ENCODE data around the gene GNAL.
"Not testable (repeated sequence)": the region's sequence is repeated elsewhere in the genome, so short reads cannot be mapped to it uniquely, and the experiment has no call there.

Gene GNAL

DNA sequence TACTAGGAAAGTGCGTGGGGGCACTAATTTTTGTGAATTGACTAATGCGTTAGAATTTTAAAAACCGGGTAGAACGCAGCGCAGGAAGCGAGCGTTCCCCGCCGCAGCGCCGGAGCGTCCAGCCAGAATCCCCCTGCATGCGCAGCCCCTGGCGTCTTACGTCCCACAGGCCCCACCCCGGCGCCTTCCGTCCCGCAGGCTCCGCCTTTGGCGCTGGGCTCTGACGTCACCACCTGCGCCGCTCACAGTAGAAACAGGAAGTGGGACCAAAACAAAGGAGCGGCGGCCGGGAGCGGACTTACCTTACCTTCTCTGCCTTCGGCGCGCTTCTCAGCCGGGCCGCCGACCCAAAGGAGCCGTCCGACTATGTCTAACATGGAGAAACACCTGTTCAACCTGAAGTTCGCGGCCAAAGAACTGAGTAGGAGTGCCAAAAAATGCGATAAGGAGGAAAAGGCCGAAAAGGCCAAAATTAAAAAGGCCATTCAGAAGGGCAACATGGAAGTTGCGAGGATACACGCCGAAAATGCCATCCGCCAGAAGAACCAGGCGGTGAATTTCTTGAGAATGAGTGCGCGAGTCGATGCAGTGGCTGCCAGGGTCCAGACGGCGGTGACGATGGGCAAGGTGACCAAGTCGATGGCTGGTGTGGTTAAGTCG is 162.2 kb downstream of the GNAL start, which contains the start of gene CHMP1B:
Gene CHMP1B, plus strand, starts transcription at position 268 of the 660 bp plus-strand sequence. Its CDS starts 99 bp downstream, at position 367.
- DNase-seq: peak; percentile 92 to 97 (median 96)

DNA sequence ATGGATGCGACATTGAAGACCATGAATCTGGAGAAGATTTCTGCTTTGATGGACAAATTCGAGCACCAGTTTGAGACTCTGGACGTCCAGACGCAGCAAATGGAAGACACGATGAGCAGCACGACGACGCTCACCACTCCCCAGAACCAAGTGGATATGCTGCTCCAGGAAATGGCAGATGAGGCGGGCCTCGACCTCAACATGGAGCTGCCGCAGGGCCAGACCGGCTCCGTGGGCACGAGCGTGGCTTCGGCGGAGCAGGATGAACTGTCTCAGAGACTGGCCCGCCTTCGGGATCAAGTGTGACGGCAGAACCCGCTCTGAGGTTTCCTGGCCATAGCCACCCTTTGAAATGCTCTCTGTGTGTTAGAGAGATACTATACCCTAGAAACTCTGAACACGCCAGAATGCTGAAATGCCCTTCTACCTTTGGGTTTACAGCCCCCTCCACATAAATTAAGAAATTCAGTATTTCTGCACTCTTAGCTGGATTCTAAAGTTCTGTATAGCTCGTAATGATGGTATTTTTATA is 162.8 kb downstream of the GNAL start:
- DNase-seq: peak in 4 of 5 experiments; percentile 21 to 74 (median 53)

DNA sequence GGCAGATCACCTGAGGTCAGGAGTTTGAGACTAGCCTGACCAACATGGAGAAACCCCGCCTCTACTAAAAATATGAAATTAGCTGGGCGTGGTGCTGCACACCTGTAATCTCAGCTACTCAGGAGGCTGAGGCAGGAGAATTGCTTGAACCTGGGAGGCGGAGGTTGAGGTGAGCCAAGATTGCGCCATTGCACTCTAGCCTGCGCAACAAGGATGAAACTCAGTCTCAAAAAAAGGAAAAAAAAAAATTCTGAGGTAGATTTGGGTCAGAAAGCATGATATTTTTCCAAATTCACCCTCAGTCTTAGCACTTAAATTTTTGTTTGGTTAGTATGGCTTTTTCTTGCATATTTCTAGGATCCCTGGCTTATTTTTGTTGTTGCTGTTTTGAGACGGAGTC is 165.5 kb downstream of the GNAL start:
- DNase-seq: not testable (repeated sequence)

DNA sequence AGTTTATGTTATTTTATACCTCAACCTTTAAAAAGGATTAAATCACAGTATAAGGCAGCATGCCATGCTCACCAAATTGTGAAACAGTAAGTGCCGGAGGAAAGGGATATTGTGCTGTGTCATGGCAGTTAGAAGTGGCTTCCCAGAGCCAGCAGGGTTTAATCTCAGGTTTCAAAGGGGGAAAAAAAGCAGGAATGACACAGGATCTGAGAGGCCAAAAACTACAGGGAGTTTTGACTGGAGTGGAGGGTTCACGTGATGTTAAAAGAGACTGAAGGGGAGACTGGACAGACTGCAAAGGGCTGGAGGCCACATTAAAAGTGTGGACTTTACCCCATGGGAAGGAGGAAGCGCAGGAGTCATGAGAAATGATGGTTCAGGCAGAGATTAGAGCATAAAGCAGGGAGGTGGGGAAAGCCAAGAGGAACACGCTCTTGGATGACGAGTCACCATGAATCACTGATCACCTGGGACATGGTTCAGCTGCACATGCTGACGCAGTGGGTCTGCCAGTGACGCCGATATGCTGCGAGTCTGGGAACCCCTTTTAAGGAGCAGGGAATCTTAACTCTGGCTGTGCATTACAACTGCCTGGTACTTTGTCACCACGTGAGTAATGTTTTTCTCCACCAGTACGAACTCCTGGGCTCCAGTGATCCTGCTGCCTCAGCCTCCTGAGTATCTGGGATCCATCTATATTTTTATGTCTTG is 168.3 kb downstream of the GNAL start:
- DNase-seq: no peak

DNA sequence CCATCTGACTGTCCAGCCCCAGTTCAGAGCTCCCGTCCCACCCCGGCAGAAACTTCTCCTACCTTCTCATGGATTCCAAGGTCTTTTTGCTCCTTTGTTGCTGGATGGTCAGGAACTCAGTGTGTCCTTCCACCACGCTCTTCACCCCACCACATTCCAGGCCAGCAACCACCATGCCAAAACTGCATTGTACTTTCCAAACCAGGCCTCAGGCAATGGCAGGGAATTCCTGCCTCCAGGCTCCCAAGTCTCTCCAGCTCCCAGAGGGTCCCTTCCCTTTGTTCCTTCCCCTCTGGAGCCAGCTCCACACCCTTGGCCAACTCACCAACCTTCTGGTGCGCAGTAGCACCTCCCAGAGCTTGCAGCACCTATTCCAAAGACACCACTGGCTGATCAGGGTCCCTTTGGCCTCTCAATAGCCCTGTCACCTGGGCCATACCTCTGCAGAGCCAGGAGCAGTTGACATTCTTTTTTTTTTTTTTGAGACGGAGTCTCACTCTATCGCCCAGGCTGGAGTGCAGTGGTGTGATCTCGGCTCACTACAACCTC is 170.3 kb downstream of the GNAL start:
- DNase-seq: no peak

DNA sequence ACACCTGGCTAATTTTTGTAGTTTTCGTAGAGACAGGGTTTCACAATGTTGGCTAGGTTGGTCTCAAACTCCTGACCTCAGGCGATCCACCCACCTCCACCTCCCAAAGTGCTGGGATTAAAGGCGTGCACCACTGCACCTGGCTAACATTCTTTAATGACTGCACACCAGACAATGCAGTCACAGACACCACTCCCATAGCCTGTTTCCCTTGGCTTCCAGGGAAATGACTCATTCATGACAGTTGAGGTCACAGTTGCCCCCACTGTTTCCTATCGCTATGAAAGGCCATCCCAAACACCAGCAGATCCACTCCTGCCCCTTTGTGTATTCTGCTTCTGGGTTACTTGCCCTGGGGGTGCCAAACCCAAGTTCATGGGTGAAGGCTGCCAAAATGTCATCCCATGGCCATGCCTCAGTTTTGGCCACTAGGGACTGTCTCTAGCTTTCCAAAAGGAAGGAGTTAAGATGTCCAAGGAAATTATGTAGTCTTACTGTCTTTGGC is 170.9 kb downstream of the GNAL start:
- peak in 1 of 5 experiments; percentile 8 for DNase-seq

DNA sequence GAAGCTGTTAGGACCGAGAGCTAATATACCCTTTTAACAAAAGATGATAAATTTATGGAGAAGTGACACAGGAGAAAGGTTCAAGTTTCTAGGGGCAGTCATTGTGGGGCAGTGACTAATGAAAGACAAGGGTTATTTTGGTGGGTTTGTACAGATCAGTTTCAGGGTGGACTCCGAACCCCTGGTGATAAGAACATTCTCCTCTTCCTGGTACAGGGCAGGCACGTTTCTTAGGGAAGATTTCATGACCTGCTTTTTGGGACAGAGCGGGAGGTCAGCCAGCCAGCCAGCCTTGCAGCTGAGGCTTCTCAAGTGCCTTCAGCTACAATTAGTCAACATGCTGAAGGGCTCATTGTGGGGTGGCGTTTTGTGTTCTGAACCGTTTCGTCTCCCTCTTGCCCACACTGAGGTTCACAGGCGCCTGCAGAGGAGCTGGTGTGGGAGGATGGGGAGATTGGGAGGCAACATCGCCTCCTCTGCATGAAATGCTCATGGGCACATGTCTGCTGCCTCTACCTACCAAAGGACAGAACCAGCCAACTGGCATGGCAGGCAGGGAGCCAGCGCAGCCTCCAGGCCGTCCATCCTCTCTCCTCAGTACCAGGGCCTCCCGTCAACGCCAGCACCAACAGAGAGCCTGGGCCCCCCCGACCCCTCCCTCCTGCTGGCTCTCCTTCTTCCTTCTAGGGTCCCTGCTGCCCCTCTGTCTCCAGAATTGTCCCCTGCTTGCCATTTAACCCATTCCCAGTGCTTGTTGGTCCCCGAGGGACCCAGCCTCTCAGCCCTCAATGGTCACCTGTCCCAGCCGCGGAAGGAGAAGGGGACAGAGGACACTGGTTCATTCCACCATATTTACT is 171.8 kb downstream of the GNAL start:
- no peak for DNase-seq

DNA sequence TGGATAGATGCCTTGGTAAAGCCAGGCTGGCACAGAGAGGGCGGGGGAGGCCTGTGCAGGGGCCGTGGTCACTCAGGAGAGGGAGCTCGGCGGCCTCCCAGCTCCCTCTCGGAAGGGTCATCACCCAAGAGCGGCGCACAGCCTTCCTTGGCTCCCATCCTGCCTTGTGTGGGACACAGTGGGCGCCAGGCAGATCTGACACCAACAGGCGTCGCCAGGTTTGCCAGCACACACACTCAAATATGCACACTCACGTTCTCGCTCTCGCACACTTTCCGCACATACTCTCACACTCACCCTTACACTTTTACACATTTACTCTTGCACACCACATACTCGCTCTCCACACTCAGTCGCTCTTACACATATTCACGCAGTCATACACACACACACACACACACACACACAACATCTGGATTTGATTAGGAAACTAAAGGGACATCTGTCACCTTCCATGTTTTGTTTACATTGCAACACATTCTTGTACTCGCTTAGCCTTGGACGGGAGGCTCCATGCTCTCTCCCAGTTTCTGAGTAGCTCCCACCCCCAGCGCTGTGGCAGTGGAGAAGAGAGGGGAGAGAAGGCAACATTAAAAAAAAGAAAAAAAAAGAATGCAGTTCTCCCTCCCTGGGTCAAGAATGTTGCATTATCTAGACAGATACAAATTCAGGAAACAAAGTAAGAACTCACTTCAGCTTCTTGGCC is 172.7 kb downstream of the GNAL start:
- DNase-seq: no peak

DNA sequence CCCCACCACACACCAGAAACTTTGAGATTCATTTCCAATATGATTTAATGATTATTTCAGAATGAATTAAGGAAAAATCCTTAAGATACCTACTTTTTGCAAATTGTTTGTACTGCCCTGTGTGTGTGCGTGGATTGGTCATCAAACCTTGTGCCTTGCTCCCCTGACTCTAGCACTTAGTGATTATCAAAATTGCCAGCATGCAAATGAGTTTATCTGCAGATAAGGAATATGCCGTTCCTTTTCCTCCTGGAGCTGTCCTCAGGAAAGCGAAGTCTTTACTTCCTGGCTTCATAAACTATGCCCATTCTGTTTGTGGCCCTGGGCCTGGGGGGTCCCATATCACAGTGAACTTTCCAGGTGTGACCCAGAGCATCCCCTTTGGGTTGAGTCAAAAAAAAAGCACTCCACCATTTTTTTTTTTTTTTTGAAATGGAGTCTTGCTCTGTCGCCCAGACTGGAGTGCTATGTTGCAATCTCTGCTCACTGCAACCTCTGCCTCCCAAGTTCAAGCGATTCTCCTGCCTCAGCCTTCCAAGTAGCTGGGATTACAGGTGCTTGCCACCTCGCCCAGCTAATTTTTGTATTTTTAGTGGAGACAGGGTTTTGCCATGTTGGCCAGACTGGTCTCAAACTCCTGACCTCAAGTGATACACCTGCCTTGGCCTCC is 173.5 kb downstream of the GNAL start:
- no peak for DNase-seq

DNA sequence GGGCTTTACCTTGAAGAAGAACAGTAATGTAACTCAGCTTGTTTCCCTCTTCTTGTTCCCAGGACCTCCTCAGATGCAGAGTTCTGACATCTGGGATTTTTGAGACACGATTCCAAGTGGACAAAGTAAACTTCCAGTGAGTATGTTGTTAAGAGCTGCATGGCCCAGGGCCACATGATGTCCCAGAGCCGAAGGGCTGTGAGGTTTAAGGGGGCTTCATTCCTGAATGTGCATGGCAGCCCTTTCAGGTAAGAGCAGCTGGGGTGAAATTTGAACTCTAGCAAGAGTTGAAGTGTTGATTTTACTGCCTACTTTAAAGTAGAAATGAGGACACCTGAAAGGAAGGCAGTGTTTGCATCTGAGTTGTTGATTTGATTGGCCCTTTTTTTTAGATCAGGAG is 175.4 kb downstream of the GNAL start:
- DNase-seq: no peak

DNA sequence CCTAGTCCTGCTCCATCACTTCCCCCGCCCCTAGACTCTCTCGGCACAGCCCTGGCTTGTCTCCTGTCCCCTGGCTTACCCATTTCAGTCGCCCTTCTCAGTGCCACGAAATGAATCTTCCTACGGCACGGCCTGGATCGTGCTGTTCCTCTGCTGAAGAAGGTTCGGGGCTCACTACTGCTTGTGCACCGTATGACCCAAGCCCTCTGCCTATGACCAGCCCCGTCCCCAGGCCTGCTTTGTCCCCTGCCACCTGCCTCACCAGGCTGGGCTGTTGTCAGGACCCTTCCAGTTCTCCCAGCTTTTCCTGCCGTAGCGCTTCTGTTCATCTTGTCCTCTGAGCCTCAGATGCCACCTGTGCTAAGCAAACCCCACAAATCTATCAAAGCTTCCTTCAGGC is 176.0 kb downstream of the GNAL start:
- DNase-seq: no peak

DNA sequence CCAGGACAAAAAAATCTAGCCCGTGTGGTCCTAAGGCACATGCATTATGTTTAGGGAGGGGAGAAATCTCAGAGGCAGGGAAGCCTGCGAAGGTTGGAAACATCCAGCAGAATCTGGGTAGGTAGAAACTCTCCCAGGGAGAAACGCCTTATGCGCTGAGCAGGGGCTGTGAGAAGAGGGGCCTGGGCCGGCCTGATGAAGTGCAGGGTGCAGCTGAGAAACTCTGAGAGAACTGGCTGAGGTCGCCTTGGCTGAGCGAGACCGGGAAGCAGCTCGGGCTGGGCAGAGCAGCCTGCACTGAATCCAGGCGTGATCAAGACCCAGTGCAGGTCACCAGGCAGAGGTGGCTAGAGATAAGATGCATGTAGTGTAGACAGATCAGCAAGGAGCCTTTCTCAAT is 177.3 kb downstream of the GNAL start:
- no peak for DNase-seq

DNA sequence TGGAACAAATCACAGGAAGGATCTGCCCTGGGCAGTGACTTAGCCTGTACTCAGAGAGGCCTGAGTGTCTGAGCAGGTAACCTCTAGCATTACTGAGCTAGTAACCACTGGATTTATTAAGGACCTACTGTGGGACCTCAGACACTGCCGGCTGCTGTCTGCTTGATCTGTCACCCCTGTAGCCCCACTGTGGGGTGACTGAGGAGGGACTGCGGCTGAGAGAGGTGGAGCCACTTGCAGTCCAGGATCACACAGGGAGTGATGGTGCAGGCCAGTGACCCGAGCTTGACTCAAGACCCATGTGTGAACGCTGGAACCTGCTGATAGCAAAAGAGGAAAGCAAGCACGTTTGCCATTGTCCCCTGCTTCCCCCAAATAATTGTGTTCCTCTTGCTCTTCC is 177.7 kb downstream of the GNAL start:
- no peak for DNase-seq

DNA sequence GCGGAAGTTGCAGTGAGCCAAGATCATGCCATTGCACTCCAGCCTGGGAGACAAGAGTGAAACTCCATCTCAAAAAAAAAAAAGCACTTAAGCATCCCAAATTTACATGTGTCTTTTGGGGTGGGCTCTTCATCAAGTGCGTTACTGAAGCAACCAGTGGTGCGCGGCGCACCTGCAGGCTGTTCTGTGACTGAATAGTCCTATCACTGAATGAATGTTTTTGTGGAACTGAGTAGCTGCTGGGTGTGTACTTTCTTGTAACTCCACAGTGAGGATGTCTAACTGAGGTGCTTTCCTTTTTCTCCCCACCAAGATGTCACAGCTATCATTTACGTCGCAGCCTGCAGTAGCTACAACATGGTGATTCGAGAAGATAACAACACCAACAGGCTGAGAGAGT is 179.2 kb downstream of the GNAL start:
- no peak for DNase-seq

DNA sequence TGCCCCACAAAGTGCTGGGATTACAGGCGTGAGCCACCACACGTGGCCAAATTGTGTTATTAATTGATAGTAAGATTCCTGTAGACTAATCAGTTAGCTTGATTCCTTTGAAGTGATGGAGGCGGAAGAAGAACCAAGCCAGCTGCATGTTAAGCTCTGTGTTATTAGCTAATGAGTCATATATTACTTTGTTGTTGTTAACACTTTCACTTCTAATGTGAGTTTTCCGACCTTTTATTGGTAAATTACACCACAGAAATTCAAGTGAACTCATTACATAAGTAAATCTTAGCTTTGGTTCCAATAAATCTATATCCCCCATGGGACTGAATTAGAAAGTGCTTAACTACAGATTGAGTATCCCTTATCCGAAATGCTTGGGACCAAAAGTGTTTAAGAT is 182.4 kb downstream of the GNAL start:
- DNase-seq: peak in 1 of 5 experiments; percentile 53

DNA sequence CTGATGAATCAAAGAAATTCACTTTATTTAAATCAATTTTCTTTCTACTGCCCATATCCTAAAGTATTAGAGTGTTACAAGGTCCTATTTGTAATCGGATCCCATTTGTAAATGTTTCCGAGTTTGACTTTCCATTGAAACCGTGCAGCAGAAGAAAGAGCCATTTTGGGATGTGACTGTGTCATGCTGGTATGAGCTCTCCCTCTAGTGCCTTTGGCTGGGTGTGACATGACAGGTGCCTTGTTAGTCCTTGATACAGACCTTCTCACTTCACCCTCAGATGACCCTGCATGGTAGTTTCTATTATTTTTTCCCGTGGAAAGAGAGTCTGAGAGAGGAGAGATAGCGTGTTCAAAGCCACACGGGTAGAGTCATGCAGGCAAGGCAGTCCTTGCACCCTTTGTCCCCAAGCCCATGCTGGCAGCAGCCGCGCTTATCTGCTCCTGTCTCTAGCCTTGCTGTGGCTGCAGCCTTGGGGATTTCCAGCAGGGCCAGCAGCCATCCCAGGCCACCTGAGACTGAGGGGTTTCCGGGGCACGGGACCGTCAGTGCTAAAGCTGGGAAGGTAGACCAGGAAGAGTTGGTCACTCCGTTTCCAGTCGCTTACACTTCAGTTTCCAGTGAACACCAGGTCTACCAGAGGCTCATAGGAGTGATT is 183.5 kb downstream of the GNAL start:
- DNase-seq: peak in 1 of 5 experiments; percentile 27

DNA sequence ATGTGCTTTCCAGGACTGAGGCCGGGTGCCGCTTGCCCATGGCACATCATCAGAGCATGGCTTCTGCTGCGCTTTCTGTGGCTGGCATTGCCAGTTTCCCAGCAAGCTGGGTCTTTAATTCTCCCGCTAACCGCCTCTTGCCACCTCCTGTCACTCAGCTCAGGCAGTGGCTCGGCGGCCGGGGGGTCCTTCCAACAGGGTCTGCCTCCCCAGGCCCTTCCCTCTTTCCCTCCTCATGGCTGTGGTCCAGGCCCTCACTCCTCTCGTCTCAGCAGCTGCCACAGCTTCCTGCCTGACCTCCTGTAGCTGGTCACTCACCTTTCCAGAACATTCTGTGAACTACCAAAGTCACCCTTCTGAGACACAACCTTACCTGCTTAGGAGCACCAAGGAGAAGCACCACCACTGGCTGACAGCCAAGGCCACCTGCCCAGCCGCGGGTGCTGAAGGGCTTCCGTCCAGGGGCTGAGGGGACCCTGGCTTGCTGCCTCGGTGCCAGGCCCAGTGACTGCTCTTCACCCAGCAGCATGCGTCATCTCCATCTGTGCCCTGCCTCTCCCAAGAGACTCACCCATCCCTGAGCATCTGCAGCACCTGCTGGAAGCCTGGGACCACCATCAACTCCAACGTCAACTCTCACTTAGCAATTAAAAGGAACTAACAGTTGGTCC is 184.7 kb downstream of the GNAL start:
- DNase-seq: no peak

DNA sequence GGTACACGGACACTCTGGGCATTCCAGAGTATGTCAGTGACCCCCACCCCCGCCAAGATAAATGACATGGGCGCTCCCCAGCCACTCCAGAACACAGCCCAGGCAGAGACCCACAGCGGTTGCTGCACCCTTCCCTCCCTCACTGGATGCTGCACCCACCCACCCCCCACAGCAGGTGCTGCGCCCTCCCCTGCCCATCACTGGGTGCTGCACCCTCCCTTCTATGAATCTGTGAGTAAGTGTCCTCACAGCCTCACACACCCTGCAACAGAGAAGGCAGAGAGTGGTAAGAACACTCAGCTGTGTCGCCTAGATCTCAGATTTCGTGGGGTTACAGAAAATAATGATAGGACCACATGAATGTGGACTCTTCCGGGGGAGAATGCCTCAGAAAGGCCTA is 185.6 kb downstream of the GNAL start:
- DNase-seq: no peak

DNA sequence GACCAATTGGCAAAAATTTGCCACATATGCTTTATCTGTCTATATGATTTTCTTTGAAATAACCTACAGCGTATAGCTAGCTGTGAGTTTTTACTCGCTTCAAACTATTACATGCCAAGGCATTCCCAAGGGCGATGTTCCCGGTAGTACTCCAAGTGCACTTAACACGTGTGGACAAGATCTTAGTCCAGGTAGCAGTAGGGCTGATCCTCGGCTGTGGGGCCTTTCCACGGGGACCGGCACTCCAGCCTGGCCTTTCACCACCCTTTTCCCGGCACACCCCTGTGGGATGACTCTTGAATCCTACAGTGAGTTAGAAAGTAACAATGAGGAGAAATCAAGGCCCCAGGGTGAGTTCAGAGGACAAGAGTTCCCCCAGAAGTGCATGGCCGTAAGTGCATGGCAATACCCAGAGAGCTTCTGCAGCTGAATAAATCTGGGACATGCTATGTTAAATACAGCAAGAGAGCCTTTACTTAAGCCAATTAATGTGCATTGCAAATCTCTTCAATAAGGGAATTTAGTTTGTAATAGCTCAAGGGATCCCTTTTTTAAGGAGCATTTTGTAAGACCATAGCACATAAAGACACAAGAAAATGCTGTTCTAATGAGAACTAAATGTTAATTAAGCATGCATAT is 188.6 kb downstream of the GNAL start:
- no peak for DNase-seq
